GM12891 (cell line): ENCODE results near the gene ZAP70.

Experiments used
- DNase-seq: peaks from one replicate; pipeline ENCODE4 v3.0.0; 2011; ENCODE audit warnings: low spot score; ENCODE audit not compliant: insufficient read length
- FAIRE-seq: peaks from 2 replicates; lab custom pipeline; 2011; peaks lifted over from hg19 to GRCh38; lab: Jason Lieb, UNC
- PAX5 ChIP-seq: IDR thresholded peaks from 2 replicates; pipeline ENCODE4 v1.6.1; 2011; ENCODE audit warnings: low read length, moderate library complexity, mild to moderate bottlenecking; ENCODE audit not compliant: insufficient read depth, severe bottlenecking
- POLR2A ChIP-seq: IDR thresholded peaks from 2 replicates; pipeline ENCODE4 v1.6.1; 2011; ENCODE audit warnings: low read depth, low read length, control low read depth
- POLR2AphosphoS5 ChIP-seq: IDR thresholded peaks from 2 replicates; pipeline ENCODE4 v1.6.1; 2011; ENCODE audit warnings: low read depth, low read length, control low read depth
- POU2F2 ChIP-seq: IDR thresholded peaks from 2 replicates; pipeline ENCODE4 v1.6.1; 2011; ENCODE audit warnings: low read depth, mild to moderate bottlenecking, control low read depth, low read length, moderate library complexity
- SPI1 ChIP-seq: IDR thresholded peaks from 2 replicates; pipeline ENCODE4 v1.6.1; 2011; ENCODE audit warnings: low read depth, low read length, control low read depth
- TAF1 ChIP-seq: IDR thresholded peaks from 2 replicates; pipeline ENCODE4 v1.6.1; 2011; ENCODE audit warnings: low read depth, low read length, control low read depth

The ZAP70 gene

GRCh38 chr2:97760480-97761049, 47.2 kb downstream of the ZAP70 start:
- TF ChIP-seq POLR2A (no peak), TAF1 (no peak), POLR2AphosphoS5 (no peak), PAX5 (no peak), POU2F2 (no peak), SPI1 (no peak)
- no peak for DNase-seq
- FAIRE-seq = no peak

- DNase-seq (no peak), FAIRE-seq (no peak)
- TF ChIP-seq PAX5 (no peak), POU2F2 (no peak), SPI1 (no peak), POLR2AphosphoS5 (no peak)
Measured at GRCh38 chr2:97761192-97761591, 47.8 kb downstream of the ZAP70 start.

GRCh38 chr2:97763176-97763845, 49.9 kb downstream of the ZAP70 start:
- no peak for DNase-seq
- TF ChIP-seq SPI1 = no peak
- no peak for TF ChIP-seq POLR2A
- no peak for TF ChIP-seq POU2F2
- no peak for FAIRE-seq

- no peak for TF ChIP-seq POLR2AphosphoS5
- TF ChIP-seq SPI1 = no peak
- no peak for TF ChIP-seq POLR2A
- TF ChIP-seq PAX5 = no peak
- TF ChIP-seq POU2F2 = no peak
- TF ChIP-seq TAF1 = no peak
- DNase-seq = no peak
- FAIRE-seq = no peak
Measured at GRCh38 chr2:97764559-97765263, 51.3 kb downstream of the ZAP70 start.

DNA sequence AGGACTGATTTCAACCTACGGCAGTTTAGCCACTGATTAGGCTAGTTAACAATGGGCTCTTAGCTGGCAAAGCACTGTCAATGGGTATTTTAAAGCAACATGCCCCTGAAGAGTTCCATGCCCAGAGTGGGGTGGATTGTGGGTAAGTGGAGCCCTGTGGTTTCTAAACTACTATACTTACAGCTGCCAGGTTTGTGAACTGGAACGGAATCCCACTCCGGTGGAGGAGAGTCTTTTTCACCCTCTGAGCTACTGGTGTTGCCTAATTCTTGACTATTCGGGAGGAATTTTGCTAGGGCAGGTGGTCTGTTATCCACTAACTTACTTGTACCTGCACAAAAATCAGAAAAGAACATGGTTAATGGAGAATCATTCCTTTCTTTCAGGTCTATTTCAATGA, 52.6 kb downstream of the ZAP70 start:
- DNase-seq (no peak), FAIRE-seq (no peak)
- no peak for TF ChIP-seq POLR2AphosphoS5
- TF ChIP-seq PAX5 = no peak
- no peak for TF ChIP-seq POLR2A
- no peak for TF ChIP-seq TAF1
- no peak for TF ChIP-seq POU2F2
- TF ChIP-seq SPI1 = no peak

GRCh38 chr2:97766567-97766966, 53.2 kb downstream of the ZAP70 start:
- TF ChIP-seq POLR2AphosphoS5 = no peak
- TF ChIP-seq SPI1 = no peak
- TF ChIP-seq TAF1 = no peak
- TF ChIP-seq PAX5 = no peak
- TF ChIP-seq POU2F2 = no peak
- no peak for TF ChIP-seq POLR2A
- no peak for FAIRE-seq
- no peak for DNase-seq

GRCh38 chr2:97769308-97769707, 55.9 kb downstream of the ZAP70 start:
- no peak for FAIRE-seq
- no peak for DNase-seq
- no peak for TF ChIP-seq POLR2AphosphoS5
- TF ChIP-seq SPI1 = no peak
- no peak for TF ChIP-seq POLR2A
- TF ChIP-seq PAX5 = no peak
- no peak for TF ChIP-seq POU2F2
- TF ChIP-seq TAF1 = no peak

GRCh38 chr2:97769711-97770110, 56.3 kb downstream of the ZAP70 start:
- FAIRE-seq = no peak
- TF ChIP-seq POU2F2 (no peak), PAX5 (no peak), SPI1 (no peak), POLR2AphosphoS5 (no peak), POLR2A (no peak), TAF1 (no peak)
- DNase-seq = no peak

GRCh38 chr2:97770445-97770844, 57.1 kb downstream of the ZAP70 start:
- FAIRE-seq (no peak), DNase-seq (no peak)
- TF ChIP-seq TAF1 (no peak), POU2F2 (no peak), PAX5 (no peak), POLR2A (no peak), POLR2AphosphoS5 (no peak)

GRCh38 chr2:97774425-97774824, 61.0 kb downstream of the ZAP70 start:
- no peak for FAIRE-seq
- no peak for DNase-seq
- no peak for TF ChIP-seq POU2F2
- no peak for TF ChIP-seq PAX5
- no peak for TF ChIP-seq TAF1
- TF ChIP-seq POLR2AphosphoS5 = no peak
- no peak; the same call in 1 of the 2 replicates for TF ChIP-seq SPI1
- TF ChIP-seq POLR2A = no peak
